CD4-positive, alpha-beta T cell treated with Interleukin-6 for 4 hours (primary cell): ENCODE results near the gene COL23A1.

ENCODE experiments used
- DNase-seq: peaks from one replicate; pipeline ENCODE4 v3.0.0-alpha.2; 2020; ENCODE audit warnings: mixed read lengths

COL23A1 gene

DNA sequence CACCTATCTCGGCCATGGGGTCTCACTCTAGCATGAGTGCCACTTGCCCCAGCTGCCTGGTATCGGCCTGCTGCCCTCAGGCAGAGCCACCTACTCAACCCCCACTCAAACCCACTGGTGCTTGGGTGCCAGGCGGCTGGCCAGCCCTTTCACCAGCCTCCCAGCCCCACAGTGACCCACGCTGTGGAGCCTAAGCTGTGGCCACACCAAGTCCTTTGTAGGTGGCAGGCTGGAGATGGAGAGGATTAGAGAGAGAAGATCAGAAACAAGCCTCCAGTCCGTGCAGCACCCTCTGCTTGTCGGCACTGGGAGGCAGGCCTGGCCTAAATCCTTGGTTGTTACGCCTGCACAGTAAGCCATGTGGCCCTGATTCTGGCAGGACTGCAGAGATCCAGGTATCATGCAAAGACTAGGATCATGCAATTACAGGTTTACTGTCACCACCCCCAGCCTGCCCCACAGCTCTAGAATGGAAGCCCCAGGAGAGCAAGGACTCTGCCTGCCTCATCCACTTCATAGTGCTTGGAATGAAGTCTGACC is 171.7 kb downstream of the COL23A1 start:
- no peak for DNase-seq

- DNase-seq: no peak
Observed at GRCh38 chr5:178418031-178418430, 172.2 kb downstream of the COL23A1 start.

DNA sequence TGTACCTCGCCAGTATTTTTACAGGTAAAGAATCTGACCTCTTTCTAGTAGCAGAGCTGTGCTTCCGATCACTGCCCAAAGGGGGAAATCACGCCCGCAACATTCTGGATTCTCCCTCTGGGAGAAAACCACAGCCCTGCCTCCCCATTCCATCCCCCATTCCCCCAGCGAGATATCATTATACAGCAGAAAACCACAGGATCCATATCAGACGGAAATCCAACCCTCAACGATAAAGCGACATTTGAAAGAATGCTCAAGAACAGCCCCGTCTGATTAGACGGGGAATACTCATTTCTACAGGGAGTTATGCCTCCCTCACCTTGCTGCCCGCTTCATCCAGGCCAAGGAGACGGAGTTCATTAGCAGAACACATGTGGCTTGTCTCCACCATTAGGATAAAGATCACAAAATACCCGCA is 172.8 kb downstream of the COL23A1 start:
- no peak for DNase-seq

- DNase-seq: no peak
Observed at GRCh38 chr5:178416919-178417318, 173.3 kb downstream of the COL23A1 start.

GRCh38 chr5:178416206-178416882 is 173.8 kb downstream of the COL23A1 start:
- no peak for DNase-seq

GRCh38 chr5:178415353-178415752 is 174.8 kb downstream of the COL23A1 start:
- no peak for DNase-seq

- no peak for DNase-seq
Observed at GRCh38 chr5:178413988-178414387, 176.2 kb downstream of the COL23A1 start.

DNA sequence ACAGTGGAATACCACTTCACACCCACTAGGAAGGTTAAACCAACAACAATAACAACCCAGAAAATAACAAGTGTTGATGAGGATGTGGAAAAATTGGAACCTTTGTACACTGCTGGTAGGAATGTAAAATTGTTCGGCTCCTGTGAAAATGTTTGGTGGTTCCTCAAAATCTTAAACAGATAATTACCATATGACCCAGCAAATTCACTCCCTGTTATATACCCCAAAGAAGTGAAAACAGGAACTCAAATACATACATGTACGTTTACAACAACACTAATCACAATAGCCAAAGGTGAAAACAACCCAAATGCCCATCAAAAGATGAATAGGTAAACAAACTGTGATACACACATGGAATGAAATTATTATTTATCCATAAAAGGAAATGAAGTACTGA is 179.1 kb downstream of the COL23A1 start:
- no peak for DNase-seq

- DNase-seq: no peak
Observed at GRCh38 chr5:178407646-178408045, 182.5 kb downstream of the COL23A1 start.

DNA sequence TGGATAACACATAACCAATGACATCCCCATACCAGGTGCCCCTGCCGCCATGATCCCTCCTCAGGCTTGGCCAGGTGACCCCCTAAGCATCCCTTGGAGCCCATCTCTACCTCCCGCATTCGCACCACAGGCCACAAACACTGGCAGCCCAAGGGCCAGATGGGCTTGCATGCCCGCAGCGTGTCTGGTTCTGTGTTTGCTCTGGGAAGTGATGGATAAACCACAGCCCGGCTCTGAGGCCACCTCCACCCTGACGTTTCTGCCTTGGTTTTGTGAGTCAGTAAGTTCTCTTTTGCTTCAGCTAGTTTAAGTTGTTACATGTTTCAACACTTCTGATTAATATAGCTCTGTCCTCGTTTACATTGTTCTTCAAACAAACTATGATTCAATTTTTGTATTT is 185.2 kb downstream of the COL23A1 start:
- DNase-seq: no peak

DNA sequence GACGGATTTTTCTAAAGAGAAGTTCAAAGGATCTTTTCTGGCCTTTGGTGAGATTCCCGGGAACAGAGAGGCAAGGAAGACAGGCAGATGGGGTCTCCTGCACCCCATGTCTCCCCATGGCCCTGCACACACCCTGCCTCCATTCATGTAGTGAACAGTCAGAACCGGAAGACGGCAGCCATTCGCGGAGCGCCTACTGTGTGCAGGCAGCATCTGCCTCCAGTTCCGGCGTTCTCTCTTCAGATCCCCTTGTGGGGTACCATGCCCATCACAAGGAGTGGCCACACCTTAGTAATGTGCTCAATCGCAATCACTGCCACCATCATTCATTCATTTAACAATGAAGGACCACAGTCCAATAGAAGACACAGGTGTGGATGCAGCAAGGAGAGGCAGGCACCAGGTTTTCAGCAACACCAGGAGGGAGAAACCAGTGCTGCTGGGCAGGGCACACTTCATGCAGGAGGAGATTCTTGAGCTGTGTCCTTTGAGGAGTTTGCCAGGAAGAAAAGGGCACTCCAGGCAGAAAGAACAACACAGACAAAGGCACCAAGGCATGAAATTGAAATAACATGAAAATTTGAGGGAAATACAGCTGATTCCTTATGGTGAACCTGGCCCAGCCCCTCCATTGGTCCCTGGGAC is 186.1 kb downstream of the COL23A1 start:
- DNase-seq: no peak

- no peak for DNase-seq
Observed at GRCh38 chr5:178403351-178403750, 186.8 kb downstream of the COL23A1 start.

DNA sequence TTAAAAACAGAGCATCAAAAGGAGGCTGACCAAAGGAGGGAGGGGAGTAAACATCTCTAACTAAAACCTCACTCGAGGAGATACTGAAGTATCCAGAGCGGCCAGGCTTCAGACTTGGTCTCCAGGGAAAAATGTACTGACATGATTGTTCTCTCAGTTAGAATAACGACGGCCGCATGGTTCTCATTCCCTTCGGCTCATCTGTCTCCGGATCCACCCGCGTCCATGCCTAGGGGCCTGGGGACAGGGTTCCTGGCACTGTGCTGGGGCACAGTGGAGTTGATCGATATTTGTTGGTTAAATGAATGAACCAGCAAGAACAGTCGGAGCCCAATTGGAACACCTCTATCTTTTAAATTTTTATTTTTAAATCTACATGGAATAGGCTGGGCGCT is 190.5 kb downstream of the COL23A1 start:
- no peak for DNase-seq

- DNase-seq: no peak
Observed at GRCh38 chr5:178398901-178399700, 191.1 kb downstream of the COL23A1 start.

GRCh38 chr5:178396796-178397720 is 193.1 kb downstream of the COL23A1 start:
- DNase-seq: no peak

- DNase-seq: no peak
Observed at GRCh38 chr5:178394074-178394473, 196.1 kb downstream of the COL23A1 start.

- no peak for DNase-seq
Observed at GRCh38 chr5:178392931-178393394, 197.2 kb downstream of the COL23A1 start.

- no peak for DNase-seq
Observed at GRCh38 chr5:178392386-178392785, 197.8 kb downstream of the COL23A1 start.

DNA sequence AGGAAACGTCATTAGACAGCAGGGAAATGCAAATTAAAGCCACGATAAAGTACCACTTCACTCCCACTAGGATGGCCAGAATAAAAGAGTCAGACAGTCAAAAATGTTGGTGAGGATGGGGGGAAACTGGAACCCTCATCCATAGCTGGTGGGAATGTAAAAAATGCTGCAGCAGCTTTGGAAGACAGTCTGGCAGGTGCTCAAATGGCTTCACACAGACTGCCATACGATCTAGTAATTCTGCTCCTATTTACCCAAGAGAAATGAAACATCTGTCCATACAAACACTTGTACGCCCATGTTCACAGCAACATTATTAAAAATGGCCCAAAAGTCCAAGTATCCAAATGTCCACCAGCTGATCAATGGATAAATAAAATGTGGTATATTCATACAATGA is 198.7 kb downstream of the COL23A1 start:
- DNase-seq: no peak

GRCh38 chr5:178389796-178390195 is 200.4 kb downstream of the COL23A1 start:
- no peak for DNase-seq

DNA sequence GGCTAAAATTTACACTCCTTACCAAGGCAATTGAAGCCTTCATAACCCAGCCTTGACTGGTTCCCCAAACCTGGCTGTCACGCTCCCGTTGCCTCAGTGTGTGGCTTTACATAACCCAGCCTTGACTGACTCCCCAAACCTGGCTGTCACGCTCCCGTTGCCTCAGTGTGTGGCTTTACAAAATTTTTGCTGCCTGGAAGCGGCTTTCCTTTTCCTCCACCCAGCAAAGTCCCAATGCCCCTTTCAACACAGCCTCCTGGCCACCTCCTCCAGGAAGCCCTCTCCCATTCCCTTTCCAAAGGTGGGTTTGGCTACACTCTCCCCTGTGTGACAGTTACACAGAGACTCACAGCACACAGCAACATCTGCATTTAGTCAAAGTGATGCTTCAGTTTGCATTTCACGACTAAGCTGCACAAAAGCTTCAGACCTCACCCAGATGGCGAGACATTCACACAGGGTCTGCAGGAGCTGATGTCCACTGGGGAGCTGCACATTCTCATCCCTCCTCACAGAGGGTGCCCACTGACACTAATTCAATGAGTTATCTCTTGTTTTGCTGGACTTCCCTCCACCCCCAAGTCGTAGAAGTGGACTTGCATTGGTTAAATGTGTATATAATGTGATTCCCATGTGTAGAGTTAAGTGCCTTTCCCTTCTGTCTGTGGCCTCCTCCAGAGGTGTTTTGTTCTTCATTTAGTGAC is 201.0 kb downstream of the COL23A1 start:
- no peak for DNase-seq
